Measurements from ENCODE around the gene DFFA.

DNA sequence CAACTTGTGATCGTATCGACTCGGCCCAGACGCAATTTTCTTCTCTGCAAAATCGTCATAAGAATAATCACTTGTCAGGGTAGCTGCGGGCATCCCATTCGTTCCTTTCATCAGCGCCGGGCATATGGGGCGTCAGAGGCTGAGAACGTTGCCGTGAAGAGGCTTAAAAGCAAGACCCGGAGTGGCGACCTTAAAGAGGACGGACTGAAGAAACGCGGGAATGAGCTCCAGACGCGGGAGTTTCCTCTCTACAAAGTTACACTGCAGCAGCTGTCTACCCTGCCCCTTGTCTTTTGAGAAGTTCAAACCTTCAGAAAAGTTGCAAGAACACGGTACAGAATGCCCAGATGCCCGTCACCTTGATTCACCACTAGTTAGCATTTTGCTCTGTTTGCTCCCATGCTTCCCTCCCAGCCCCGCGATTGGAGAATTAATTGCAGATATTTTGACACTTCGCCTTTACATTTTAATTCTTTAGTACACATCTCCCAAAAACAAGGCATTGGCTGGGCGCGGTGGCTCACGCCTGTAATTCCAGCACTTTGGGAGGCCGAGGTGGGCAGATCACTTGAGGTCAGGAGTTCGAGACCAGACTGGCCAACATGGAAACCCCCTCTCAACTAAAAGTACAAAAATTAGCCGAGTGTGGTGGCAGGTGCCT, 41.1 kb downstream of the DFFA start:
- TF ChIP-seq CTCF (IDR thresholded peaks at IDR 0.05) (no peak), POLR2A (IDR thresholded peaks at IDR 0.05) (no peak)
